Measurements from ENCODE around the gene ENTPD3.

The ENTPD3 gene

GRCh38 chr3:40407611-40408010 lies 20.6 kb downstream of the ENTPD3 start:
- H3K4me3 ChIP-seq (ENCODE audit: low read depth, low read length), result no peak overlapping the region
- H3K27me3 ChIP-seq (ENCODE audit: control insufficient read depth, insufficient read depth, low read length), result no peaks in the 10 kb centered on the region

GRCh38 chr3:40414270-40414669 lies 27.3 kb downstream of the ENTPD3 start:
- Histone ChIP-seq H3K27me3 (ENCODE audit: control insufficient read depth, insufficient read depth, low read length) (no peaks in the 10 kb centered on the region), H3K9me3 (ENCODE audit: control insufficient read depth, insufficient read depth, low read length) (no peaks in the 10 kb centered on the region), H3K9ac (ENCODE audit: low read depth, low read length) (no peak overlapping the region), H3K4me3 (ENCODE audit: low read depth, low read length) (no peak overlapping the region), H3K4me1 (ENCODE audit: control insufficient read depth, insufficient read depth, low read length) (no peaks in the 10 kb centered on the region), H3K36me3 (ENCODE audit: control insufficient read depth, insufficient read depth, low read length) (no peaks in the 10 kb centered on the region)

More at GRCh38 chr3:40407611-40408010, 20.6 kb downstream of the ENTPD3 start:
- Histone ChIP-seq H3K9me3 (ENCODE audit: control insufficient read depth, insufficient read depth, low read length) (no peaks in the 10 kb centered on the region), H3K9ac (ENCODE audit: low read depth, low read length) (no peak overlapping the region), H3K4me1 (ENCODE audit: control insufficient read depth, insufficient read depth, low read length) (no peaks in the 10 kb centered on the region), H3K36me3 (ENCODE audit: control insufficient read depth, insufficient read depth, low read length) (no peaks in the 10 kb centered on the region)

GRCh38 chr3:40417845-40418543 lies 31.0 kb downstream of the ENTPD3 start:
- H3K4me3 ChIP-seq (ENCODE audit: low read depth, low read length), result no peak overlapping the region
- no peaks in the 10 kb centered on the region for H3K36me3 ChIP-seq (ENCODE audit: control insufficient read depth, insufficient read depth, low read length)
- H3K9me3 ChIP-seq (ENCODE audit: control insufficient read depth, insufficient read depth, low read length), result no peaks in the 10 kb centered on the region
- no peaks in the 10 kb centered on the region for H3K4me1 ChIP-seq (ENCODE audit: control insufficient read depth, insufficient read depth, low read length)
- H3K27me3 ChIP-seq (ENCODE audit: control insufficient read depth, insufficient read depth, low read length), result no peaks in the 10 kb centered on the region
- H3K9ac ChIP-seq (ENCODE audit: low read depth, low read length), result no peak overlapping the region

GRCh38 chr3:40422861-40423260 lies 35.9 kb downstream of the ENTPD3 start:
- H3K9ac ChIP-seq (ENCODE audit: low read depth, low read length), result no peak overlapping the region
- H3K27me3 ChIP-seq (ENCODE audit: control insufficient read depth, insufficient read depth, low read length), result no peaks in the 10 kb centered on the region
- H3K4me3 ChIP-seq (ENCODE audit: low read depth, low read length), result no peak overlapping the region
- no peaks in the 10 kb centered on the region for H3K9me3 ChIP-seq (ENCODE audit: control insufficient read depth, insufficient read depth, low read length)
- no peaks in the 10 kb centered on the region for H3K36me3 ChIP-seq (ENCODE audit: control insufficient read depth, insufficient read depth, low read length)
- H3K4me1 ChIP-seq (ENCODE audit: control insufficient read depth, insufficient read depth, low read length), result no peaks in the 10 kb centered on the region

GRCh38 chr3:40427045-40427669 lies 40.2 kb downstream of the ENTPD3 start:
- Histone ChIP-seq H3K36me3 (ENCODE audit: control insufficient read depth, insufficient read depth, low read length) (no peaks in the 10 kb centered on the region), H3K4me3 (ENCODE audit: low read depth, low read length) (no peak overlapping the region), H3K27me3 (ENCODE audit: control insufficient read depth, insufficient read depth, low read length) (no peaks in the 10 kb centered on the region), H3K9me3 (ENCODE audit: control insufficient read depth, insufficient read depth, low read length) (no peaks in the 10 kb centered on the region), H3K9ac (ENCODE audit: low read depth, low read length) (no peak overlapping the region), H3K4me1 (ENCODE audit: control insufficient read depth, insufficient read depth, low read length) (no peaks in the 10 kb centered on the region)

GRCh38 chr3:40432793-40433192 lies 45.8 kb downstream of the ENTPD3 start:
- Histone ChIP-seq H3K27me3 (ENCODE audit: control insufficient read depth, insufficient read depth, low read length) (no peaks in the 10 kb centered on the region), H3K4me1 (ENCODE audit: control insufficient read depth, insufficient read depth, low read length) (no peaks in the 10 kb centered on the region), H3K9ac (ENCODE audit: low read depth, low read length) (no peak overlapping the region), H3K9me3 (ENCODE audit: control insufficient read depth, insufficient read depth, low read length) (no peaks in the 10 kb centered on the region), H3K36me3 (ENCODE audit: control insufficient read depth, insufficient read depth, low read length) (no peaks in the 10 kb centered on the region), H3K4me3 (ENCODE audit: low read depth, low read length) (no peak overlapping the region)

- H3K9me3 ChIP-seq (ENCODE audit: control insufficient read depth, insufficient read depth, low read length), result no peaks in the 10 kb centered on the region
- H3K4me3 ChIP-seq (ENCODE audit: low read depth, low read length), result no peak overlapping the region
- no peaks in the 10 kb centered on the region for H3K36me3 ChIP-seq (ENCODE audit: control insufficient read depth, insufficient read depth, low read length)
- H3K9ac ChIP-seq (ENCODE audit: low read depth, low read length), result no peak overlapping the region
- no peaks in the 10 kb centered on the region for H3K27me3 ChIP-seq (ENCODE audit: control insufficient read depth, insufficient read depth, low read length)
- no peaks in the 10 kb centered on the region for H3K4me1 ChIP-seq (ENCODE audit: control insufficient read depth, insufficient read depth, low read length)
These were observed 50.9 kb downstream of the ENTPD3 start for GRCh38 chr3:40437889-40438288.

- no peak overlapping the region for H3K9ac ChIP-seq (ENCODE audit: low read depth, low read length)
- H3K36me3 ChIP-seq (ENCODE audit: control insufficient read depth, insufficient read depth, low read length), result no peaks in the 10 kb centered on the region
- H3K4me1 ChIP-seq (ENCODE audit: control insufficient read depth, insufficient read depth, low read length), result no peaks in the 10 kb centered on the region
- H3K4me3 ChIP-seq (ENCODE audit: low read depth, low read length), result no peak overlapping the region
- H3K9me3 ChIP-seq (ENCODE audit: control insufficient read depth, insufficient read depth, low read length), result no peaks in the 10 kb centered on the region
- no peaks in the 10 kb centered on the region for H3K27me3 ChIP-seq (ENCODE audit: control insufficient read depth, insufficient read depth, low read length)
These were observed 58.1 kb downstream of the ENTPD3 start for GRCh38 chr3:40445062-40445461.

GRCh38 chr3:40445880-40446279 lies 58.9 kb downstream of the ENTPD3 start:
- Histone ChIP-seq H3K9me3 (ENCODE audit: control insufficient read depth, insufficient read depth, low read length) (no peaks in the 10 kb centered on the region), H3K36me3 (ENCODE audit: control insufficient read depth, insufficient read depth, low read length) (no peaks in the 10 kb centered on the region), H3K27me3 (ENCODE audit: control insufficient read depth, insufficient read depth, low read length) (no peaks in the 10 kb centered on the region), H3K4me3 (ENCODE audit: low read depth, low read length) (no peak overlapping the region), H3K4me1 (ENCODE audit: control insufficient read depth, insufficient read depth, low read length) (no peaks in the 10 kb centered on the region), H3K9ac (ENCODE audit: low read depth, low read length) (no peak overlapping the region)

GRCh38 chr3:40450438-40450837 lies 63.5 kb downstream of the ENTPD3 start:
- no peaks in the 10 kb centered on the region for H3K27me3 ChIP-seq (ENCODE audit: control insufficient read depth, insufficient read depth, low read length)
- no peaks in the 10 kb centered on the region for H3K4me1 ChIP-seq (ENCODE audit: control insufficient read depth, insufficient read depth, low read length)
- no peak overlapping the region for H3K4me3 ChIP-seq (ENCODE audit: low read depth, low read length)
- no peaks in the 10 kb centered on the region for H3K9me3 ChIP-seq (ENCODE audit: control insufficient read depth, insufficient read depth, low read length)
- H3K9ac ChIP-seq (ENCODE audit: low read depth, low read length), result no peak overlapping the region
- no peaks in the 10 kb centered on the region for H3K36me3 ChIP-seq (ENCODE audit: control insufficient read depth, insufficient read depth, low read length)

GRCh38 chr3:40451551-40451950 lies 64.6 kb downstream of the ENTPD3 start:
- Histone ChIP-seq H3K4me3 (ENCODE audit: low read depth, low read length) (no peak overlapping the region), H3K9me3 (ENCODE audit: control insufficient read depth, insufficient read depth, low read length) (no peaks in the 10 kb centered on the region), H3K36me3 (ENCODE audit: control insufficient read depth, insufficient read depth, low read length) (no peaks in the 10 kb centered on the region), H3K9ac (ENCODE audit: low read depth, low read length) (no peak overlapping the region), H3K4me1 (ENCODE audit: control insufficient read depth, insufficient read depth, low read length) (no peaks in the 10 kb centered on the region), H3K27me3 (ENCODE audit: control insufficient read depth, insufficient read depth, low read length) (no peaks in the 10 kb centered on the region)

- Histone ChIP-seq H3K27me3 (ENCODE audit: control insufficient read depth, insufficient read depth, low read length) (no peaks in the 10 kb centered on the region), H3K4me1 (ENCODE audit: control insufficient read depth, insufficient read depth, low read length) (no peaks in the 10 kb centered on the region), H3K9me3 (ENCODE audit: control insufficient read depth, insufficient read depth, low read length) (no peaks in the 10 kb centered on the region), H3K9ac (ENCODE audit: low read depth, low read length) (no peak overlapping the region), H3K36me3 (ENCODE audit: control insufficient read depth, insufficient read depth, low read length) (no peaks in the 10 kb centered on the region), H3K4me3 (ENCODE audit: low read depth, low read length) (peak overlapping the region; percentile 94)
These were observed 65.1 kb downstream of the ENTPD3 start for GRCh38 chr3:40452057-40452456.
